NK-92 (cell line): Measurements from ENCODE around the gene GRPEL2.
"Not testable (repeated sequence)": the region's sequence is repeated elsewhere in the genome, so short reads cannot be mapped to it uniquely, and the experiment has no call there.

Experiments
- DNase-seq: peaks from one replicate; lab custom pipeline; 2025; ENCODE audit not compliant: unreplicated experiment; lab: John Stamatoyannopoulos, UW

The GRPEL2 gene

DNA sequence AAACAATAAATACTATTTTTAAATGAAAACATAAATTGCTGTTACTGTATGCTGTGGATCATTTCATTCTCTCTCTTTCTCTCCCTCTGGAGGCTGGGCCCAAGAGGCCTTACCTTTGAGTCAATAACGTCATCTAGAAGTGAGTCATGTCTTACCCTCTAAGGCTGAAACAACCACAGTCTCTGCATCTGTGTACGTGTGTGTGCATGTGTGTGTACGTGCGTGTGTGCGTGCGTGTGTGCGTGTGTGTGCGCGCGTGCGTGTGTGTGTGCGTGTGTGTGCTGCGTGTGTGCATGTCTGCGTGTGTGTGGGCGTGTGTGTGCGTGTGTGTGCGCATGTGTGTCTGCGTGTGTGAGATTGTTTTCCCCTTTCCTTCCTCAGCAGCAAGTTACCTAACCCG is 47.4 kb downstream of the GRPEL2 start:
- DNase-seq, result no peak

DNA sequence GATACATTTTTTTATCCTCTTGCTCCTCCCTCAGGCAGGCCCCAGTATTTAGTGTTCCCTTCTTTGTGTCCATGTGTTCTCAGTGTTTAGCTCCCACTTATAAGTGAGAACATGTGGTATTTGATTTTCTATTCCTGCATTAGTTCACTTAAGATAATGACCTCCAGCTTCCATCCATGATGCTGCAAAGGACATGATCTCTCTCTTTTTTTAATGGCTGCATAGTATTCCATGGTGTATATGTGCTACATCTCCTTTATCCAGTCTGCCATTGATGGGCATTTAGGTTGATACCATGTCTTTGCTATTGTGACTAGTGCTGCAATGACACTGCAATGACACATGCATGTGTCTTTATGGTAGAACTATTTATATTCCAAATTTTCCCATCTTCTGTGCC is 49.7 kb downstream of the GRPEL2 start:
- not testable (repeated sequence) for DNase-seq

DNA sequence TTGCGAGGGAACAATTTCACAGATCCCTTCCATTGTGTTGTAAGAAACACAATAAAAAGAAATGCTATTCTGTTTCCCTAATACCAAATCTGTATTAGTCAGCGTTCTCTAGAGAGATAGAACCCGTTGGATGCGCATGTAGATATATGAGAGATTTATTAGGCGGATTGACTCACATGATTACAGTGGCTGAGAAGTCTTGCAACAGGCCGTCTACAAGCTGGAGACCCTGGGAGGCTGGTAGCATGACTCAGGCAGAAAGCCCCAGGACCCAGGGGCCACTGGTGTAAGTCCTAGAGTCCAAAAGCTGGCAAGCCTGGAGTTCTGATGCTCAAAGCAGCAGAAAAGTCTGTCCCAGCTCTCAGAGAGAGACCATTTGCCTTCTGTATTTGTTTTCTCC is 52.2 kb downstream of the GRPEL2 start:
- DNase-seq, result no peak

DNA sequence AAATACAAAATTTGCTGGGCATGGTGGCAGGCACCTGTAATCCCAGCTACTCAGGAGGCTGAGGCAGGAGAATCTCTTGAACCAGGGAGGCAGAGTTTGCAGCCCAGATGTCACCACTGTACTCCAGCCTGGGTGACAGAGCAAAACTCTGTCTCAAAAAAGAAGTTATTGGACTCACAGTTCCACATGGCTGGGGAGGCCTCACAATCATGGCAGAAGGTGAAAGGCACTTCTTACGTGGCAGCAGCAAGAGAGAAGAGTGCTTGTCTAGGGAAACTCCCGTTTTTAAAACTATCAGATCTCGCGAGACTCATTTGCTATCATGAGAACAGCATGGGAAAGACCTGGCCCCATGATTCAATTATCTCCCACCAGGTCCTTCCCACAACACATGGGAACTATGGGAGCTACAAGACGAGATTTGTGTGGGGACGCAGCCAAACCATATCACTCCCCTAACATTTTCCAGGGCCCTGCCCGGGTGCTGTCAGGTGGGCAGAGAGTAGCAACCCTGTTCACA is 53.5 kb downstream of the GRPEL2 start:
- not testable (repeated sequence) for DNase-seq

DNA sequence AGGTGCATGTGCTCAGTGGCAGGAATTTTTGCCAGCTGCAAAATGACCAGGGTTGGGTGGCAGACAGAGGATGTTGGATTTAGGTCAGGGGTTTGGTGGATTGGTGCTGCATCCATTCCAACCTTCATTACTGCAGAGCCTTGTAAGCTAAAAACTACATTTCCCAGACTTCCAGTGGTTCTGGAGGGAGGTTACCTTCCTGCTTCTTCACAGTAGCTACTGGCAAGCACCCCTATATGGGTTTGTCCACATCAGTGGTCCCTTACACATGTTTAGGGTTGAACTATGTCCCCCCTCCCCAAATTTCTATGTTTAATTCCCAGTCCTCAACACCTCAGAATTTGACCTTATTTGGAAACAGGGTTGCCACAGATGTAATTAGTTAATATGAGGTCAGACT is 54.5 kb downstream of the GRPEL2 start:
- DNase-seq, result no peak

DNA sequence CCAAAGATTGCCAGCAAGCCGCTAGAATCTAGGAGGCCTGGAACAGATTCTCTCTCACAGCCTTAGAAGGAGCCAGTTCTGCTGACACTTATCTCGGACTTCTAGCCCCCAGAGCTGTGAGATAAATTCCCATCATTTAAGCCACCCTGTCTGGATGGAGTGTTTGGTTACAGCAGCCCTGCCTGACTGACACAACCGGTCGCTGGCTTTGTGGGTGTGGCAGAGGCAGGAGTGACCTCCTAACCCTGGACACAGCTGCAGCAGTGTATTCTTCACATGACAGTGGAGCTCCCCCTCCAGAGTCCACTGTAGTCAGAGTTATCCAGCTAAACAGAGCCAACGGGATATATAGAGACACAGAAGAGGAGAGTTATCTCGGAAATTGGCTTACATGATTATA is 55.0 kb downstream of the GRPEL2 start:
- no peak for DNase-seq

DNA sequence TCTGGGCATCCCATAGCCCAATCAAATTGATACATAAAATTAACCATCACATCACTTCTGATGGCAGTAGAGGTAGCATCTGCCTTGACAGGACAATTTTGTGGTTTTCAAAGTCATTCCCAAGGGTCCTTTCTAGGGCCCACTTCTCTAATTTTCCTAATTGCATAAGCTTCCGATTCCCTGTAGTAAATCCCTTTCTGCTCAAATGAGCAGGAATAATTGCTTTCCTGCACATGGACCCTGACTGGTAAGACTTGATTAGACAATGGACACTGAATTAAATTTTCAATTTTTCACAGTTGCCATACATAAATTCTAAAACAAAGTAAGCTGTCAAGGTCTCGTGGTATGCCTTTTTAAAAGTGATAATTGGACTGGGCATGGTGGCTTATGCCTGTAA is 55.8 kb downstream of the GRPEL2 start:
- no peak for DNase-seq

DNA sequence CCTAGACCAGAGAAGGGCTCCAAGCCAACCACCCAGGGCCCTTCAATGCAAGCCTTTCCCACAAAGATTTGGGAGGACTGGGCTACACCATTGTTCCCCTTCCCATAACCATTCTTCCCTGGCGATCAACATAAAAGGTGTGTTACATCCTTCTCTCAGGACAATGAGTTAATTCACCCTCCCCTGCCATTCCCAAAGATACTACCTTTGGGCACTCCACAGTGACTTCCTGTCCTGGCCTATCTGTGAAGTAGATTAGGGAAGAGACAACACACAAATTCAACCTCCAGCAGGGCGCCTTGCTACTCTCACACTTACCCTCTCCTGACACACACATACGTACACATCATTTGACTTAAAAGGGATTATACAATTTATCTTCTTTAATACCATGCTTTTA is 57.0 kb downstream of the GRPEL2 start:
- no peak for DNase-seq
